ENCODE results near the gene IL32. TPM values are rescaled to one million over a fixed set of nuclear protein-coding genes. Genes with fewer than 3 reads are reported as not detected.

IL32 gene
- total RNA-seq, 2 experiments from 2014 or later, result 378 to 383 TPM

- TF ChIP-seq CTCF (IDR thresholded peaks at IDR 0.05), result no peak
- peak; percentile 68 for ATAC-seq (ENCODE audit: poor library complexity)
- peak in 1 of 14 experiments; percentile 58 for DNase-seq
- Histone ChIP-seq H3K36me3 (ENCODE audit: insufficient read depth, low read length) (no peaks in the 10 kb centered on the region), H3K9me3 (ENCODE audit: control insufficient read depth in 1 of 2, insufficient read depth in 1 of 2, low read length in 2 of 2) (no peaks in the 10 kb centered on the region), H3K4me3 (ENCODE audit: low read length) (peak overlapping the region; percentile 44), H3K27me3 (ENCODE audit: control insufficient read depth in 1 of 2, insufficient read depth in 2 of 2, low read length in 2 of 2) (no peaks in the 10 kb centered on the region), H3K4me1 (ENCODE audit: insufficient read depth, low read length) (peaks cover 63% of the 10 kb centered on the region), H3K27ac (ENCODE audit: low read depth in 1 of 2, low read length in 2 of 2) (peak overlapping the region in 1 of 2 donors; percentile 22)
- ChIA-PET CTCF (interaction anchor here (1.0 to 2.5 kb wide), 2 partner anchors 10 to 28 kb away, joined by 3 to 10 read pairs; no protein-coding TSS in a partner anchor), POLR2A (interaction anchor here (0.9 to 4.5 kb wide), 4 partner anchors 10 to 48 kb away, joined by 3 to 35 read pairs (median 4); partner anchors contain the start of gene ZNF213)
- intact Hi-C loops (cut with DNase I, micrococcal nuclease), result no loop called here
- Mint-ChIP-seq H3K4me1 (ENCODE audit: low read depth) (peaks cover 63% of the 10 kb centered on the region), H3K27ac (no peak overlapping the region), H3K9me3 (no peaks in the 10 kb centered on the region), H3K27me3 (no peaks in the 10 kb centered on the region), H3K4me3 (peak overlapping the region; percentile 42), H3K36me3 (ENCODE audit: low read depth) (no peaks in the 10 kb centered on the region)
Measured at GRCh38 chr16:3086596-3087242, 21.3 kb downstream of the IL32 start.

- no peaks in the 10 kb centered on the region for H3K9me3 Mint-ChIP-seq
- intact Hi-C loops (cut with DNase I, micrococcal nuclease), result no loop called here
- H3K4me3 Mint-ChIP-seq, result peak overlapping the region; percentile 42
- ChIA-PET CTCF (interaction anchor here (1.0 to 2.5 kb wide), 3 partner anchors 9 to 42 kb away, joined by 3 to 10 read pairs (median 6); no protein-coding TSS in a partner anchor), POLR2A (interaction anchor here (0.9 to 4.5 kb wide), 5 partner anchors 11 to 47 kb away, joined by 3 to 35 read pairs (median 3); partner anchors contain the start of genes IL32 and ZNF213)
- peaks cover 63% of the 10 kb centered on the region for H3K4me1 ChIP-seq (ENCODE audit: insufficient read depth, low read length)
- peaks cover 57% of the 10 kb centered on the region for H3K4me1 Mint-ChIP-seq (ENCODE audit: low read depth)
- TF ChIP-seq CTCF (IDR thresholded peaks at IDR 0.05), result no peak
- peak overlapping the region; percentile 10 to 22 for H3K27ac ChIP-seq (ENCODE audit: low read depth in 1 of 2, low read length in 2 of 2)
- no peaks in the 10 kb centered on the region for H3K36me3 Mint-ChIP-seq (ENCODE audit: low read depth)
- no peak for ATAC-seq (ENCODE audit: poor library complexity)
- H3K9me3 ChIP-seq (ENCODE audit: control insufficient read depth in 1 of 2, insufficient read depth in 1 of 2, low read length in 2 of 2), result no peaks in the 10 kb centered on the region
- peak overlapping the region; percentile 48 for H3K27ac Mint-ChIP-seq
- no peaks in the 10 kb centered on the region for H3K27me3 Mint-ChIP-seq
- no peak for DNase-seq
- H3K27me3 ChIP-seq (ENCODE audit: control insufficient read depth in 1 of 2, insufficient read depth in 2 of 2, low read length in 2 of 2), result no peaks in the 10 kb centered on the region
- no peaks in the 10 kb centered on the region for H3K36me3 ChIP-seq (ENCODE audit: insufficient read depth, low read length)
- peak overlapping the region; percentile 44 for H3K4me3 ChIP-seq (ENCODE audit: low read length)
Measured at GRCh38 chr16:3087243-3088235, 22.1 kb downstream of the IL32 start.

GRCh38 chr16:3088450-3088849 is 23.0 kb downstream of the IL32 start:
- Histone ChIP-seq H3K27me3 (ENCODE audit: control insufficient read depth in 1 of 2, insufficient read depth in 2 of 2, low read length in 2 of 2) (no peaks in the 10 kb centered on the region), H3K4me1 (ENCODE audit: insufficient read depth, low read length) (peaks cover 65% of the 10 kb centered on the region), H3K36me3 (ENCODE audit: insufficient read depth, low read length) (no peaks in the 10 kb centered on the region), H3K27ac (ENCODE audit: low read depth in 1 of 2, low read length in 2 of 2) (no peak overlapping the region), H3K9me3 (ENCODE audit: control insufficient read depth in 1 of 2, insufficient read depth in 1 of 2, low read length in 2 of 2) (no peaks in the 10 kb centered on the region), H3K4me3 (ENCODE audit: low read length) (no peak overlapping the region)
- no peak for DNase-seq
- no peak for ATAC-seq (ENCODE audit: poor library complexity)
- ChIA-PET POLR2A (interaction anchor here (1.1 to 4.5 kb wide), 3 partner anchors 12 to 23 kb away, joined by 3 to 35 read pairs (median 3); partner anchors contain the start of gene IL32), CTCF (no interaction called here)
- Mint-ChIP-seq H3K27ac (peak overlapping the region; percentile 48), H3K4me1 (ENCODE audit: low read depth) (peaks cover 52% of the 10 kb centered on the region), H3K27me3 (no peaks in the 10 kb centered on the region), H3K9me3 (no peaks in the 10 kb centered on the region), H3K4me3 (no peak overlapping the region), H3K36me3 (ENCODE audit: low read depth) (no peaks in the 10 kb centered on the region)
- no peak for TF ChIP-seq CTCF (IDR thresholded peaks at IDR 0.05)
- intact Hi-C loops (cut with DNase I, micrococcal nuclease), result no loop called here
